Measurements from ENCODE around the gene PLBD2.

DNA sequence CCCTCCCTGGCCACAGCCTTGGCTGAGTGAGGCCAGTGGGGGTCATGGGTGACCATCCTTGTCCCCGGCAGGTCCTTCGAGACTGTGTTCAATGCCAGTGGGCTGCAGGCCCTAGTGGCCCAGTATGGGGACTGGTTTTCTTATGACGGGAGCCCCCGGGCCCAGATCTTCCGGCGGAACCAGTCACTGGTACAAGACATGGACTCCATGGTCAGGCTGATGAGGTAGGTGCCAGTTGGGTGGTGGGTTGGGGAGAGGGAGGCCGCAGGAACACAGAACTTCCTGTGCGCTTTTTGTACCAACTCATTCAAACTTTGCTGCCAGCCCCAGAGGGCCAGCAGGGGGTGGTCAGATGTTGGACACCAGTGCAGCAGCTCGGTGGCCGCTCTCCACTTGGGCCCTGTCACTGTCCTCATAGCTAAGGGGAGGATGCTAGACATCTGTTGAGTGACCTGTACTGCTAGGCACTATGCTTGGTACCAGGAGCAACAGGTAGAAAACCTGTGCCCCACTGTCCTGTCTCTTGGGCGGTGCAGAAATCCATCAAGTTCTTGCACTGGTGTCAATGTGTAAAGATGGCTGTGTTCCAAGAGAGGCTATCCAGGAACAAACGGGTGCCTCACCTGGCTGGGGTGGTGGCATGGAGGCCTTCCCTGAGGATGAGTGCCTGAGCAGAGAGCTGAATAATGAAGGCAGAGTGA, 28.6 kb downstream of the PLBD2 start:
- TF ChIP-seq, protein P1, sequence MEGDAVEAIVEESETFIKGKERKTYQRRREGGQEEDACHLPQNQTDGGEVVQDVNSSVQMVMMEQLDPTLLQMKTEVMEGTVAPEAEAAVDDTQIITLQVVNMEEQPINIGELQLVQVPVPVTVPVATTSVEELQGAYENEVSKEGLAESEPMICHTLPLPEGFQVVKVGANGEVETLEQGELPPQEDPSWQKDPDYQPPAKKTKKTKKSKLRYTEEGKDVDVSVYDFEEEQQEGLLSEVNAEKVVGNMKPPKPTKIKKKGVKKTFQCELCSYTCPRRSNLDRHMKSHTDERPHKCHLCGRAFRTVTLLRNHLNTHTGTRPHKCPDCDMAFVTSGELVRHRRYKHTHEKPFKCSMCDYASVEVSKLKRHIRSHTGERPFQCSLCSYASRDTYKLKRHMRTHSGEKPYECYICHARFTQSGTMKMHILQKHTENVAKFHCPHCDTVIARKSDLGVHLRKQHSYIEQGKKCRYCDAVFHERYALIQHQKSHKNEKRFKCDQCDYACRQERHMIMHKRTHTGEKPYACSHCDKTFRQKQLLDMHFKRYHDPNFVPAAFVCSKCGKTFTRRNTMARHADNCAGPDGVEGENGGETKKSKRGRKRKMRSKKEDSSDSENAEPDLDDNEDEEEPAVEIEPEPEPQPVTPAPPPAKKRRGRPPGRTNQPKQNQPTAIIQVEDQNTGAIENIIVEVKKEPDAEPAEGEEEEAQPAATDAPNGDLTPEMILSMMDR (IDR thresholded peaks at IDR 0.05) = no peak
- no peak for TF ChIP-seq POLR2A (IDR thresholded peaks at IDR 0.05)

All from body of pancreas (tissue), 4 donors.